HepG2 (cell line): ENCODE measurements around the gene DCP1B. TPM values are rescaled to one million over a fixed set of nuclear protein-coding genes. Genes with fewer than 3 reads are reported as not detected.

Source experiments
- ATF1 ChIP-seq: IDR thresholded peaks from 2 replicates; pipeline ENCODE4 v1.6.1; 2016; ENCODE audit warnings: mild to moderate bottlenecking, control low read depth
- EED ChIP-seq: sonication (generic); formaldehyde crosslinking; IDR thresholded peaks from 2 replicates; pipeline ENCODE4 v1.5.0; 2020; ENCODE audit warnings: mild to moderate bottlenecking, missing genetic modification reagents
- FLYWCH1 ChIP-seq: sonication (generic); formaldehyde crosslinking; IDR thresholded peaks from 2 replicates; pipeline ENCODE4 v1.8.1; 2023; ENCODE audit warnings: mild to moderate bottlenecking, missing genetic modification reagents
- FOXA1 ChIP-seq, 2 experiments: fragments of 450-650 bp in 1 of 2; sonication (generic) in 1 of 2; formaldehyde crosslinking in 1 of 2; IDR thresholded peaks; 2 replicates each; pipeline versions ENCODE4 v1.4.0 to v1.6.1; 2016 to 2020; ENCODE audit warnings: missing genetic modification reagents in 1 of 2
- FUBP1 ChIP-seq: sonication (generic); formaldehyde crosslinking; IDR thresholded peaks from 2 replicates; pipeline ENCODE4 v1.5.1; 2020; ENCODE audit warnings: missing genetic modification reagents, mild to moderate bottlenecking, borderline replicate concordance
- JDP2 ChIP-seq: sonication (generic); formaldehyde crosslinking; IDR thresholded peaks from 2 replicates; pipeline ENCODE4 v1.8.1; 2022; ENCODE audit warnings: missing genetic modification reagents, borderline replicate concordance
- JUN ChIP-seq: sonication (generic); formaldehyde crosslinking; IDR thresholded peaks from 2 replicates; pipeline ENCODE4 v1.4.0; 2020; ENCODE audit warnings: mild to moderate bottlenecking, missing genetic modification reagents
- LBX2 ChIP-seq: sonication (generic); formaldehyde crosslinking; IDR thresholded peaks from 2 replicates; pipeline ENCODE4 v1.5.0; 2020; ENCODE audit warnings: missing genetic modification reagents, mild to moderate bottlenecking, borderline replicate concordance
- MLLT10 ChIP-seq: sonication (generic); formaldehyde crosslinking; IDR thresholded peaks from 2 replicates; pipeline ENCODE4 v1.4.0; 2020; ENCODE audit warnings: missing genetic modification reagents
- SIN3B ChIP-seq: fragments of 150-350 bp; IDR thresholded peaks from 2 replicates; pipeline ENCODE4 v1.6.1; 2014; ENCODE audit warnings: low read length
- TCF7L2 ChIP-seq: IDR thresholded peaks from 2 replicates; pipeline ENCODE4 v1.6.1; 2011; ENCODE audit warnings: mild to moderate bottlenecking, low read depth, low read length, moderate library complexity
- TOE1 ChIP-seq: sonication (generic); formaldehyde crosslinking; IDR thresholded peaks from 2 replicates; pipeline ENCODE4 v1.4.0; 2020; ENCODE audit warnings: mild to moderate bottlenecking, missing genetic modification reagents
- TRIM24 ChIP-seq: sonication (generic); formaldehyde crosslinking; IDR thresholded peaks from 2 replicates; pipeline ENCODE4 v1.8.0; 2022; ENCODE audit warnings: mild to moderate bottlenecking, missing genetic modification reagents
- ZNF10 ChIP-seq: sonication (generic); formaldehyde crosslinking; IDR thresholded peaks from 2 replicates; pipeline ENCODE4 v1.4.0; 2020; ENCODE audit warnings: mild to moderate bottlenecking, low read depth, missing genetic modification reagents, borderline replicate concordance
- ZNF317 ChIP-seq: sonication (generic); formaldehyde crosslinking; IDR thresholded peaks from 2 replicates; pipeline ENCODE4 v1.5.0; 2020; ENCODE audit warnings: mild to moderate bottlenecking, missing genetic modification reagents
- ZNF329 ChIP-seq: sonication (generic); formaldehyde crosslinking; IDR thresholded peaks from 2 replicates; pipeline ENCODE4 v1.9.0; 2021; ENCODE audit warnings: low read depth, mild to moderate bottlenecking, missing genetic modification reagents
- ZNF550 ChIP-seq: sonication (generic); formaldehyde crosslinking; IDR thresholded peaks from 2 replicates; pipeline ENCODE4 v1.4.0; 2020; ENCODE audit warnings: mild to moderate bottlenecking, missing genetic modification reagents, borderline replicate concordance
- polyA plus RNA-seq, 8 experiments: library from polyadenylated mRNA; depleted of rRNA in 3 of 8; stranded (reverse) in 7 of 8; unstranded in 1 of 8; fragments of >200 nt; fragmentation: Illumina TruSeq in 4 of 8; extraction: Trizol in 4 of 8; gene quantifications; 2 replicates each; pipeline versions ENCODE4 v1.2.1 to v1.2.3, GENCODE V29; 2011 to 2016; ENCODE audit warnings: low read depth in 4 of 8, missing spikeins in 1 of 8, mixed read lengths in 1 of 8; ENCODE audit not compliant: insufficient read depth in 1 of 8
- total RNA-seq, 5 experiments: library from RNA; depleted of rRNA; stranded (reverse); fragments of >200 nt; fragmentation: Illumina TruSeq; extraction: Trizol; gene quantifications; 2 replicates each; pipeline ENCODE4 v1.2.3, GENCODE V29; 2016; ENCODE audit warnings: low read depth in 1 of 5
- TF ChIP-seq, protein P1 (sequence below): sonication (generic); formaldehyde crosslinking; IDR thresholded peaks from 2 replicates; pipeline ENCODE4 v1.8.1; 2023; ENCODE audit warnings: mild to moderate bottlenecking, missing genetic modification reagents
- TF ChIP-seq, protein P2 (sequence below): sonication (generic); formaldehyde crosslinking; IDR thresholded peaks from 2 replicates; pipeline ENCODE4 v1.4.0; 2020; ENCODE audit warnings: low read depth, mild to moderate bottlenecking, missing genetic modification reagents
- TF ChIP-seq, protein P3 (sequence below): sonication (generic); formaldehyde crosslinking; IDR thresholded peaks from 2 replicates; pipeline ENCODE4 v1.8.1; 2023; ENCODE audit warnings: mild to moderate bottlenecking, inconsistent platforms, moderate library complexity, missing genetic modification reagents, borderline replicate concordance

DCP1B gene
- total and polyA plus RNA-seq, 2 of the 13 experiments (the other 11 are each of a cell fraction or from before 2014, with no cell fraction given): 11.4 to 27.2 TPM

- TF ChIP-seq, protein P1, sequence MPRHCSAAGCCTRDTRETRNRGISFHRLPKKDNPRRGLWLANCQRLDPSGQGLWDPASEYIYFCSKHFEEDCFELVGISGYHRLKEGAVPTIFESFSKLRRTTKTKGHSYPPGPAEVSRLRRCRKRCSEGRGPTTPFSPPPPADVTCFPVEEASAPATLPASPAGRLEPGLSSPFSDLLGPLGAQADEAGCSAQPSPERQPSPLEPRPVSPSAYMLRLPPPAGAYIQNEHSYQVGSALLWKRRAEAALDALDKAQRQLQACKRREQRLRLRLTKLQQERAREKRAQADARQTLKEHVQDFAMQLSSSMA (CRISPR knock-in tag): peak; percentile 80; the same call in 1 of the 2 replicates
- TF ChIP-seq FUBP1 (0 out of 2 replicates have a peak, but pooled peaks have one; percentile 75), TRIM24 (CRISPR knock-in tag) (no peak), ZNF317 (CRISPR knock-in tag) (peak; percentile 76), ATF1 (CRISPR knock-in tag) (no peak), FOXA1 (IDR thresholded peaks at IDR 0.05) (no peak), FOXA1 (CRISPR knock-in tag; IDR thresholded peaks at IDR 0.05) (peak; percentile 31; the same call in 1 of the 2 replicates), ZNF550 (CRISPR knock-in tag) (peak; percentile 89; the same call in 1 of the 2 replicates), TCF7L2 (no peak), JUN (peak; percentile 79; the same call in 1 of the 2 replicates), ZNF10 (no peak), EED (CRISPR knock-in tag) (peak; percentile 85), TOE1 (CRISPR knock-in tag) (peak; percentile 77; the same call in 1 of the 2 replicates), LBX2 (CRISPR knock-in tag) (peak; percentile 59; the same call in 1 of the 2 replicates), SIN3B (peak; percentile 77), MLLT10 (CRISPR knock-in tag) (no peak), JDP2 (CRISPR knock-in tag) (no peak), FLYWCH1 (no peak), ZNF329 (no peak)
- TF ChIP-seq, protein P2, sequence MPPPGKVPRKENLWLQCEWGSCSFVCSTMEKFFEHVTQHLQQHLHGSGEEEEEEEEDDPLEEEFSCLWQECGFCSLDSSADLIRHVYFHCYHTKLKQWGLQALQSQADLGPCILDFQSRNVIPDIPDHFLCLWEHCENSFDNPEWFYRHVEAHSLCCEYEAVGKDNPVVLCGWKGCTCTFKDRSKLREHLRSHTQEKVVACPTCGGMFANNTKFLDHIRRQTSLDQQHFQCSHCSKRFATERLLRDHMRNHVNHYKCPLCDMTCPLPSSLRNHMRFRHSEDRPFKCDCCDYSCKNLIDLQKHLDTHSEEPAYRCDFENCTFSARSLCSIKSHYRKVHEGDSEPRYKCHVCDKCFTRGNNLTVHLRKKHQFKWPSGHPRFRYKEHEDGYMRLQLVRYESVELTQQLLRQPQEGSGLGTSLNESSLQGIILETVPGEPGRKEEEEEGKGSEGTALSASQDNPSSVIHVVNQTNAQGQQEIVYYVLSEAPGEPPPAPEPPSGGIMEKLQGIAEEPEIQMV (CRISPR knock-in tag): peak; percentile 91
- TF ChIP-seq, protein P3, sequence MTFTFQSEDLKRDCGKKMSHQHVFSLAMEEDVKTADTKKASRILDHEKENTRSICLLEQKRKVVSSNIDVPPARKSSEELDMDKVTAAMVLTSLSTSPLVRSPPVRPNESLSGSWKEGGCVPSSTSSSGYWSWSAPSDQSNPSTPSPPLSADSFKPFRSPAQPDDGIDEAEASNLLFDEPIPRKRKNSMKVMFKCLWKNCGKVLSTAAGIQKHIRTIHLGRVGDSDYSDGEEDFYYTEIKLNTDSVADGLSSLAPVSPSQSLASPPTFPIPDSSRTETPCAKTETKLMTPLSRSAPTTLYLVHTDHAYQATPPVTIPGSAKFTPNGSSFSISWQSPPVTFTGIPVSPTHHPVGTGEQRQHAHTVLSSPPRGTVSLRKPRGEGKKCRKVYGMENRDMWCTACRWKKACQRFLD (CRISPR knock-in tag): peak; percentile 74; the same call in 1 of the 2 replicates
Measured at GRCh38 chr12:2004113-2004929, at the start of gene DCP1B (continued).
